T-helper 9 cell (primary cell): Measurements from ENCODE around the gene HSPA2.
"Not testable (repeated sequence)": the region's sequence is repeated elsewhere in the genome, so short reads cannot be mapped to it uniquely, and the experiment has no call there.

Experiments
- DNase-seq: peaks from one replicate; pipeline ENCODE4 v3.0.0-alpha.2; 2020

HSPA2 gene

GRCh38 chr14:64563696-64564095 lies 23.2 kb downstream of the HSPA2 start:
- DNase-seq = no peak

DNA sequence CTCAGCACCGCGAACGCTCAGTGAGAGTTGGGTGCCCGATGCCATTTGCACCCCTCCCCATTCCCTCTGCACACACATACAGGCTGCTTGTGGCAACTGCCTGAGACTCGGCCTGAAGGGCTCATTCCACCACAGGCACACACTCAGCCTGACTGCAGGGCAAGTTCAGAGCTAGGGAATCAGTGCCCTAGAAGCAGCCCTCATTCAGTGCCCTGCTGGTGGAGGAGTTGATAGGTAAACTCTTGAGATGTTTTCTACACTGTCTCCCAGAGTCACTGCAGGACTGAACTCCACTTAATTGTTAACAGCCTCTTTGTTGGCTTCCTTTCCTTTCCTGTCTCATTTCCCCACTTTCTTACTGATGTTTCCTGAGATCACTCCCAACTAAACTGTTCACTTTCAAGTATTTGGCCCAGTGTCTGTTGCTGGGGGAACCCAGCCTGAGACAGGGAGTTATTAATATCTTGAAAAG lies 26.1 kb downstream of the HSPA2 start:
- no peak for DNase-seq

DNA sequence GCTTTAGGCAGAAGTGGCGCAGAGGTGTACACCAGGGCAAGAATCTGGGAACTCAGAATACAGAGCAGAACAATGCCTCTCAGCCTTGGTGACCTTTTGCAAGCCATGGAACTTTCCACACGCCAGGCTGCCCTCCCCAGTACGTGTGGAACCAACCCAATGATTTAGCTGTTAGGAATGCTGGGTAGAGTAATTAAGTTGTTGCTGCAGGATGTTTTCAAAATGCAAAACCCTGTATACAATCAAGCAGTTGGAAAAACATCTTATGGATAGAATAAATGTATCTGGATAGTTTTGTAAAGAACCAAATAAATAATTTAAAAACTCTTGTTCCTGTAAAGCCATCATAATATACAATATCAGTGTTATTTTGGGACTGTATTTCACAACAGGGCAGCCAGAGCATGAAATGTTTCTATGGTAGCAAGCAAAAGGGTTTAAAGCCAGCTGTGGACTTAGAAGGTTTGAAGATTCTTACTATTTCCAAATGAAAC lies 28.6 kb downstream of the HSPA2 start:
- no peak for DNase-seq

GRCh38 chr14:64569646-64570045 lies 29.1 kb downstream of the HSPA2 start:
- DNase-seq = not testable (repeated sequence)

GRCh38 chr14:64572386-64573104 lies 32.0 kb downstream of the HSPA2 start:
- no peak for DNase-seq

GRCh38 chr14:64573109-64573508 lies 32.6 kb downstream of the HSPA2 start:
- no peak for DNase-seq

DNA sequence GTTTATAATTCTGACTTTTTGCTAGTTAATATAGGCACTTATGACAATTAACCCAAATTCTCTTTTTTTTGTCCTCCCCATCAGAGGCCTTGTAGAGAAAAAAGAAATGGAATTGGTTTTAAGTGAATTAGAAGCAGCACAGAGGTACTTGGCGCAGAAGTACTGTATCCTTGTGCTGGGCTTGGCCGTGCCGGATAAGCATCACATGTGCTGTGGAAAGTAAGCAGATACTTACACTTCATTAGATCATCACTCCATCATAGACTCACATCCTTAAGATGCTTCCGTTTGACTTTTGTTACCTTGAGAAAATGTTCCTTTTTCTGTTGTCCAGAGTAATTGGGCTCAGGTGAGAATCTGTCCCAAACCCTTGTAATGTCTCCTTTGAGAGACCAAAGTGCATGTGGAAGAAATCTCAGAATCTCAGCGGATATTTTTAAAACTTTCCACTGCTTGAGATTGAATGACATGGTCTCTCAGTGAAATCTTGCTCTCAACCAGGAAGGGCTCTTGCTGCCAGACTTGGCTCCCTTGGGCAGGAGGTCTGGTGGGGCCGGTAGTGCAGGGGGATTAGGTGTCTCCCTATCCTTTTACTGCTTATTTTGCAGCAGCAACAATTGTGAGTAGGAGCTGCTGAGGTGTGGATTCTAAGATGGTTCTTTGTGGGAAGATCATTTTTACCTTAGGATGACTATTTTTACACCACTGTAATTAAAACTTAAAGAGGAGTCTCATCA lies 34.0 kb downstream of the HSPA2 start:
- no peak for DNase-seq

DNA sequence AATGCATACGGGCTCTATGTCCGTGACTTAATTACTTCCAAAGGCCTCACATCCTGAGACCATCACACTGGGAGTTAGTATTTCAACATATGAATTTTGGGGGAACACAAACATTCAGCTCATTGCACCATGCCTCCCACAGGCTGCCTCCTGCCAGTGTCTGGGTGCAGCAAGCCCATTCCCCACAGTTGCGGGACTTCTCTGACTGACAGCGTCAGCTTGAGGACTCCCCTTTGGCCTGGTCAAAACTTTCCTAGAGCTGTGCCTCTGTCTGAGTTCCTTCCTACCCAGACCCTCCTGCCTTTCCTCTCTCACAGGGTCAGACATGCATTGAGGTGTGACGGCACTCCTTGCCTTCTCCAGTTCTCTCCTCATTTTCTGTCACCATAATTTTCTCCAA lies 36.7 kb downstream of the HSPA2 start:
- no peak for DNase-seq

DNA sequence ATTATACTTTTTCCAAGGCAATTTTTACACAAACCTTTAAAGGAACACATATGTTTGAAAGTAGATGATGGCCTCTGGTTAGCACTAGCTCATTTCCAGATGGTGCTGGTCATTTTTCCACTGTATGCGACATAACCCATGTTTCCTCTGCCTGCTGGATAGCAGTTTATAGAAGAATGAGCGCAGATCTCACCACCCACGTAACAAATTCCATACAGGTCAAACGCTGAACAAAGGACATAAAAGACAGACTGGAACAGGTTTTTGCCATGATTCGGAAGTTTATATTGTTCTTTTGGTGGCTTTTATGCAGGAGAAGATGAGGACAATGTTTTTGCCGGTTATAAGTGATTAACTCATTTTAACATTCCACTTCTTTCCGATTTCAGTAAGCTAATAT lies 39.9 kb downstream of the HSPA2 start:
- DNase-seq = no peak

DNA sequence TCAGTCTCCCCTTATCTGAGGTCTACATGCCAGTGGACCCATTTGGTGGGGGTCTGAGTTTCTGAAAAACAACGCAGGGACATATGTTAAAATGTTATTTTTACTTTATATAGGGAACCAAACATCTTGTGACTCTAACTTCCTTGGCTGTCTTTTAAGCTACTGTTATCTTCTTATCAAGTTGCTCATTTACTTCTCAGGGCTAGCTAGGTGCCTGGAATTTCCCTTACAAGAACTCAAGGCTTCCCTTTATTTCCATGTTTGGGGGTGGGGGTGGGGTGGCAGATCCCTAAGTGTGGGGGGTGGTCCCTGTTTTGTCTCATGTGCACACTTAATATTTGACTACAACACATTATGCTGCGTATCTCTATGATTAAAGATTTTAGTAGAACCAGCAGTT lies 40.8 kb downstream of the HSPA2 start:
- no peak for DNase-seq

- DNase-seq = no peak
These were observed 41.3 kb downstream of the HSPA2 start for GRCh38 chr14:64581817-64582216.

DNA sequence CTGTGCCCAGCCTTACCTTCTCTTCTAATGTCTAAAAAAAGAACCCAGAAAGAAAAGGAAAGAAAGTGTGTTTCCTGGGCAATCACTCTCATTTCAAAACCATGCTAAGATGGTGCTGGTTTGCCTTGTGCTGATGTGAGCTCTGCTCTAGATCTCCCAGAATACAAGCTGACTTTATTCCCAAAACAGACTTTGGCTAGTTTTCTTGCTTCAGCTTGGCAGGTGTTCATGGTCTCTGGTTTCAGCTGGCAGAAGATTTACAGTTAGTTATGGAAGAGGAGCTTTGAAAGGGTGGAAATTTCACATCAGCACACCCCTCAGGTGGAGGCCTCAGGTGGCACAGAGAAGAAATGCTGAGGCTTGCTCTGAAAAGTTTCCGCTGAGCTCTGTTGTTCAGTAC lies 43.6 kb downstream of the HSPA2 start:
- no peak for DNase-seq

DNA sequence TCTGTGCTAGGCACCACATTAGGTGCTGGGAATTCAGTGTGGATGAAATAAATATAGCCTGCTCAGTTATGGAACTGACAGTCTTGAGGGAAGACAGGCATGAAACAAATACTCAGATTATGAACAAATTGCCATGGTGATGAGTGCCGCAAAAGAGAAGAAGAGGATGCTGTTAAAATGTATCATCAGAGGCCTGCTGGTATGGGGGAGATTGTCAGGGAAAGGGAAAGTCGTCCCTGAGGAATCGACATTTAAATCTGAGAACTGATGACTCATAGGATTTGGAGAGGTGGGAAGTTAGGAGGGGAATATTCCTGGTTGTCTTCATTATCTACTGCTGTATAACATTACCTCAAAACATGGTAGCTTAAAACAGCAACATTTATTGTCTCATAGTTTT lies 51.3 kb downstream of the HSPA2 start:
- DNase-seq = no peak
